HG03175 (cell line): ENCODE measurements around the gene LDLRAD1.
"Not testable (repeated sequence)": the region's sequence is repeated elsewhere in the genome, so short reads cannot be mapped to it uniquely, and the experiment has no call there.

Experiments used
- ATAC-seq: cut with Tn5 transposase; IDR thresholded peaks from one replicate; pipeline ENCODE4 v1.9.1; 2021; ENCODE audit warnings: mild to moderate bottlenecking, moderate library complexity; ENCODE audit not compliant: unreplicated experiment

Gene LDLRAD1

GRCh38 chr1:53995683-53996082, 22.3 kb downstream of the LDLRAD1 start:
- no peak for ATAC-seq

- not testable (repeated sequence) for ATAC-seq
Measured at GRCh38 chr1:53994516-53994915, 23.5 kb downstream of the LDLRAD1 start.

- ATAC-seq = no peak
Measured at GRCh38 chr1:53992085-53992874, 25.7 kb downstream of the LDLRAD1 start.

GRCh38 chr1:53987880-53988279, 30.1 kb downstream of the LDLRAD1 start:
- no peak for ATAC-seq

GRCh38 chr1:53986458-53986857, 31.5 kb downstream of the LDLRAD1 start:
- no peak for ATAC-seq

GRCh38 chr1:53984726-53985125, 33.3 kb downstream of the LDLRAD1 start:
- no peak for ATAC-seq

- ATAC-seq = no peak
Measured at GRCh38 chr1:53982763-53983104, 35.3 kb downstream of the LDLRAD1 start.

GRCh38 chr1:53982034-53982762, 35.8 kb downstream of the LDLRAD1 start:
- ATAC-seq = no peak

GRCh38 chr1:53981220-53981619, 36.8 kb downstream of the LDLRAD1 start:
- ATAC-seq = no peak

GRCh38 chr1:53979712-53980450, 38.1 kb downstream of the LDLRAD1 start:
- ATAC-seq = no peak

GRCh38 chr1:53975861-53976260, 42.1 kb downstream of the LDLRAD1 start:
- ATAC-seq = no peak

- ATAC-seq = no peak
Measured at GRCh38 chr1:53971718-53972117, 46.3 kb downstream of the LDLRAD1 start.

- ATAC-seq = not testable (repeated sequence)
Measured at GRCh38 chr1:53969323-53969722, 48.7 kb downstream of the LDLRAD1 start.

GRCh38 chr1:53968125-53968513, 49.9 kb downstream of the LDLRAD1 start:
- no peak for ATAC-seq

GRCh38 chr1:53967409-53968124, 50.4 kb downstream of the LDLRAD1 start:
- no peak for ATAC-seq

- no peak for ATAC-seq
Measured at GRCh38 chr1:53966794-53967193, 51.2 kb downstream of the LDLRAD1 start.

- ATAC-seq = no peak
Measured at GRCh38 chr1:53964109-53964508, 53.9 kb downstream of the LDLRAD1 start.

GRCh38 chr1:53963460-53963859, 54.5 kb downstream of the LDLRAD1 start:
- ATAC-seq = no peak

GRCh38 chr1:53962395-53962794, 55.6 kb downstream of the LDLRAD1 start:
- ATAC-seq = no peak

- no peak for ATAC-seq
Measured at GRCh38 chr1:53959664-53960250, 58.2 kb downstream of the LDLRAD1 start.
